SH-SY5Y (cell line): ENCODE measurements around the gene SHROOM2.

ENCODE experiments used
- GATA2 ChIP-seq: IDR thresholded peaks from 2 replicates; pipeline ENCODE4 v1.6.1; 2011; ENCODE audit warnings: mild to moderate bottlenecking, low read depth, low read length
- GATA3 ChIP-seq: IDR thresholded peaks from 2 replicates; pipeline ENCODE4 v1.6.1; 2011; ENCODE audit warnings: low read depth, mild to moderate bottlenecking, low read length, moderate library complexity

DNA sequence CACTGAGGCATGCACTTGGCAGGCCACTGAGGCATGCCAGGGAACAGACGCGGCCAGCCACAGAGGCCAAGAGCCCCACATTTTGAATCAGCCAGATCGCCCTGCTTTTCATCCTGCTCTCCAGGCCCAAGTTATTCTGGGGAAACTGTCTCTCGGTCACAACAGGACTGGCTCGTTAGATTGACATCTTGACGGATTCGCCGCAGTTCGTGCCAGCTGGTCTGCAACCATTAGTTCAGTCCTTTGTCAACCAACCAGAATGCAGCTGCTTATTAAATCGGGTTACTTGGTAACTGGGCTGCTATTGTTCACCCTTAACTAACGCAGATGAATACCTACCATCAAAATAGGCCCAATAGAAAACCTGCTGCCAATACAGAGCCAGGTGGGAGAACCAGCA, 197.6 kb downstream of the SHROOM2 start:
- TF ChIP-seq GATA2, result no peak
- no peak for TF ChIP-seq GATA3
